Measurements from ENCODE around the gene NPFFR2. TPM values are rescaled to one million over a fixed set of nuclear protein-coding genes. Genes with fewer than 3 reads are reported as not detected.
"Not testable (repeated sequence)": the region's sequence is repeated elsewhere in the genome, so short reads cannot be mapped to it uniquely, and the experiment has no call there.

NPFFR2 gene
- total and polyA plus RNA-seq, 11 donors, result 0.97 TPM; not detected in 10

- ATAC-seq, result no peak
- peaks cover 0 to 14% (median 0%) of the 10 kb centered on the region in 12 donors for H3K9me3 ChIP-seq
- no peaks in the 10 kb centered on the region for H3K27me3 ChIP-seq
- no peaks in the 10 kb centered on the region for H3K36me3 ChIP-seq
- TF ChIP-seq, protein P1, sequence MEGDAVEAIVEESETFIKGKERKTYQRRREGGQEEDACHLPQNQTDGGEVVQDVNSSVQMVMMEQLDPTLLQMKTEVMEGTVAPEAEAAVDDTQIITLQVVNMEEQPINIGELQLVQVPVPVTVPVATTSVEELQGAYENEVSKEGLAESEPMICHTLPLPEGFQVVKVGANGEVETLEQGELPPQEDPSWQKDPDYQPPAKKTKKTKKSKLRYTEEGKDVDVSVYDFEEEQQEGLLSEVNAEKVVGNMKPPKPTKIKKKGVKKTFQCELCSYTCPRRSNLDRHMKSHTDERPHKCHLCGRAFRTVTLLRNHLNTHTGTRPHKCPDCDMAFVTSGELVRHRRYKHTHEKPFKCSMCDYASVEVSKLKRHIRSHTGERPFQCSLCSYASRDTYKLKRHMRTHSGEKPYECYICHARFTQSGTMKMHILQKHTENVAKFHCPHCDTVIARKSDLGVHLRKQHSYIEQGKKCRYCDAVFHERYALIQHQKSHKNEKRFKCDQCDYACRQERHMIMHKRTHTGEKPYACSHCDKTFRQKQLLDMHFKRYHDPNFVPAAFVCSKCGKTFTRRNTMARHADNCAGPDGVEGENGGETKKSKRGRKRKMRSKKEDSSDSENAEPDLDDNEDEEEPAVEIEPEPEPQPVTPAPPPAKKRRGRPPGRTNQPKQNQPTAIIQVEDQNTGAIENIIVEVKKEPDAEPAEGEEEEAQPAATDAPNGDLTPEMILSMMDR (IDR thresholded peaks at IDR 0.05), result no peak
- no peak for TF ChIP-seq POLR2A (IDR thresholded peaks at IDR 0.05)
- H3K4me1 ChIP-seq, result no peaks in the 10 kb centered on the region
- H3K27ac ChIP-seq, result no peak overlapping the region
- H3K4me3 ChIP-seq, result no peak overlapping the region
- intact Hi-C loops (cut with DNase I), result no loop called here
- DNase-seq, result no peak
Measured at GRCh38 chr4:72152731-72153130, 120.9 kb downstream of the NPFFR2 start.

- H3K27ac ChIP-seq; H3K4me1 ChIP-seq; H3K27me3 ChIP-seq; H3K4me3 ChIP-seq; ATAC-seq; intact Hi-C loops (cut with DNase I); DNase-seq; H3K36me3 ChIP-seq: not testable (repeated sequence)
- 47 to 59% (median 54%) methylated on average over 7 to 8 of the region's 8 CpGs for WGBS, 4 donors
- H3K9me3 ChIP-seq, result peaks cover 0 to 14% (median 0%) of the 10 kb centered on the region in 12 donors
Measured at GRCh38 chr4:72153634-72154033, 121.8 kb downstream of the NPFFR2 start.

DNA sequence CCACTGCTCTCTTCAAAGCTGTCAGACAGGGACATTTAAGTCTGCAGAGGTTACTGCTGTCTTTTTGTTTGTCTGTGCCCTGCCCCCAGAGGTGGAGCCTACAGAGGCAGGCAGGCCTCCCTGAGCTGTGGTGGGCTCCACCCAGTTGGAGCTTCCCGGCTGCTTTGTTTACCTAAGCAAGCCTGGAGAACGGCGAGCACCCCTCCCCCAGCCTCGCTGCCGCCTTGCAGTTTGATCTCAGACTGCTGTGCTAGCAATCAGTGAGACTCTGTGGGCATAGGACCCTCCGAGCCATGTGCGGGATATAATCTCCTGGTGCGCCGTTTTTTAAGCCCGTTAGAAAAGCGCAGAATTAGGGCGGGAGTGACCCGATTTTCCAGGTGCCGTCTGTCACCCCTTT, 137.5 kb downstream of the NPFFR2 start:
- H3K27ac ChIP-seq; DNase-seq; H3K36me3 ChIP-seq; H3K4me1 ChIP-seq; intact Hi-C loops (cut with DNase I); H3K4me3 ChIP-seq; H3K9me3 ChIP-seq; H3K27me3 ChIP-seq; ATAC-seq: not testable (repeated sequence)
- WGBS, 4 donors, result 87 to 91% (median 89%) methylated on average over 12 to 14 of the region's 14 CpGs

DNA sequence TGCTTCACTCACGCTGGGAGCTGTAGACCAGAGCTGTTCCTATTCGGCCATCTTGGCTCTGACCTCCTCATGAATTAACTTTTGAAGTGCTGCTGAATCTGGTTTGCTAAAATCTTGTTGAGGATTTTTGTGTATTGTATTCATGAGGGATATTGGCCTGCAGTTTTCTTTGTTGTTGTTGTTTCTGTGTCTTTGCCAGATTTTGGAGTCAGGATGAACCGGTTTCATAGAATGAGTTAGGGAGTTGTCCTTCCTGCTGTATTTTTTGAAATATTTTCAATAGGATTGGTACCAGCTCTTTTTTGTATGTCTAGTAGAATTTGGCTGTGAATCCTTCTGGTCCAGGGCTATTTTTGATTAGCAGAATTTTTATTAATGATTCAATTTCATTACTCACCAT, 138.1 kb downstream of the NPFFR2 start:
- H3K27me3 ChIP-seq, result no peaks in the 10 kb centered on the region
- ATAC-seq (no peak), DNase-seq (no peak)
- H3K4me1 ChIP-seq, result no peaks in the 10 kb centered on the region
- no peak overlapping the region for H3K4me3 ChIP-seq
- H3K9me3 ChIP-seq, result peaks cover 0 to 4% (median 0%) of the 10 kb centered on the region in 12 donors
- no peak overlapping the region for H3K27ac ChIP-seq
- intact Hi-C loops (cut with DNase I), result no loop called here
- TF ChIP-seq POLR2A (IDR thresholded peaks at IDR 0.05), result no peak
- TF ChIP-seq, protein P1 (IDR thresholded peaks at IDR 0.05), result no peak
- H3K36me3 ChIP-seq, result no peaks in the 10 kb centered on the region
- 77 to 94% (median 83%) methylated on average over 3 of the region's 3 CpGs for WGBS, 4 donors

GRCh38 chr4:72171761-72172160, 140.0 kb downstream of the NPFFR2 start:
- intact Hi-C loops (cut with DNase I), result no loop called here
- Histone ChIP-seq H3K9me3 (peaks cover 0 to 12% (median 2%) of the 10 kb centered on the region in 12 donors), H3K27me3 (no peaks in the 10 kb centered on the region), H3K4me3 (no peak overlapping the region), H3K36me3 (no peaks in the 10 kb centered on the region), H3K27ac (no peak overlapping the region), H3K4me1 (no peaks in the 10 kb centered on the region)
- no peak for DNase-seq
- 27 to 35% (median 33%) methylated on average over 1 of the region's 1 CpG for WGBS, 4 donors
- TF ChIP-seq, protein P1 (IDR thresholded peaks at IDR 0.05), result no peak
- TF ChIP-seq POLR2A (IDR thresholded peaks at IDR 0.05), result no peak
- ATAC-seq, result no peak
